Gastrocnemius medialis (tissue), 4 donors: Measurements from ENCODE around the gene CCDC201.
A peak's percentile ranks its signal among the peaks of the same experiment; 100 is the strongest.

Source experiments
- POLR2A ChIP-seq, 2 donors: fragments of 450-650 bp; IDR thresholded peaks; one replicate each; pipeline ENCODE4 v1.6.1; 2017; ENCODE audit warnings: antibody characterized with exemption in 2 of 2, mild to moderate bottlenecking in 2 of 2, moderate library complexity in 2 of 2
- TF ChIP-seq, protein P1 (sequence below), 5 experiments: fragments of 450-650 bp in 3 of 5; fragments of 200-600 bp in 2 of 5; sonication (generic) in 2 of 5; IDR thresholded peaks in 4 of 5; conservative IDR thresholded peaks in 1 of 5; 1 replicate in 4 of 5; 2 replicates in 1 of 5; pipeline ENCODE4 v1.5.1; 2016 to 2019; ENCODE audit warnings: antibody characterized with exemption in 5 of 5, mild to moderate bottlenecking in 3 of 5, moderate library complexity in 3 of 5

DNA sequence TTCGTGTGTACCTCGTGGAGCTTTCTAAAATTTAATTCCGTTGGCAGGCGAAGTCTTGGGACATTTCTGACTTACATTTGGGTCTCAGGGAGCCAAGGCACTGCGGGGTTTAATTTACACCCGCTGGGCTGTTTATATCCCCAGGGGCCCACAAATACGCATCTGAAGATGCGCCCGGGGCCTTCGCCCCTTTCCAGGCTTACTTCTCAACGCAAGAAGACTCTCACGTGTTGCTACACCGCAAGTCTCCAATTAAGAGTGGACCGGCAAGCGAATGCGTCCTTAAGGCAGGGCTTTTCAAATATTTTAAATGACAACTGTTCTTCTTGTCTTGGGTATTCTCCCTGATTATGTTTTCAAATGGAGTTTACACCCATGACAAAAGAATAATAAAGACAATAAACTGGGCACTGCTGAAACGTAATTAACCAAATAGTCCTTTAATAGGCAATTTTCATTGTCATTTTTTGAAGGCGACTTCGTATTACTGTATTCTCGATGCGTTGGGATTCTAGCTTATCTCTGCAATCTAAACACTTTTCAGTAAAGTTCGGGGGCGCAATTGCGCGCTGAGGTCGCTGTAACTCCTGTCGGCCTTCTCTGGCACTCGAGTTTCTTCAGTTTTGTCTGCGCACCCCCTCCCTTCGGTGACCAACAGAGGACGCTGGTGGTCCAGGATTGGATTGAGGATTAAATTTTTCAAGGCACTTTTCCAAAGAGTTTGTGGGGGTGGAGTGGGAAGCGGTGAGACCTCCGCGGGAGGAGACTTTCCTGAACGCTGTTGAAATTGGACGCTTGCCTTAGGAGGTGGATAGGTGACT lies 49.0 kb upstream of the CCDC201 start:
- TF ChIP-seq, protein P1, sequence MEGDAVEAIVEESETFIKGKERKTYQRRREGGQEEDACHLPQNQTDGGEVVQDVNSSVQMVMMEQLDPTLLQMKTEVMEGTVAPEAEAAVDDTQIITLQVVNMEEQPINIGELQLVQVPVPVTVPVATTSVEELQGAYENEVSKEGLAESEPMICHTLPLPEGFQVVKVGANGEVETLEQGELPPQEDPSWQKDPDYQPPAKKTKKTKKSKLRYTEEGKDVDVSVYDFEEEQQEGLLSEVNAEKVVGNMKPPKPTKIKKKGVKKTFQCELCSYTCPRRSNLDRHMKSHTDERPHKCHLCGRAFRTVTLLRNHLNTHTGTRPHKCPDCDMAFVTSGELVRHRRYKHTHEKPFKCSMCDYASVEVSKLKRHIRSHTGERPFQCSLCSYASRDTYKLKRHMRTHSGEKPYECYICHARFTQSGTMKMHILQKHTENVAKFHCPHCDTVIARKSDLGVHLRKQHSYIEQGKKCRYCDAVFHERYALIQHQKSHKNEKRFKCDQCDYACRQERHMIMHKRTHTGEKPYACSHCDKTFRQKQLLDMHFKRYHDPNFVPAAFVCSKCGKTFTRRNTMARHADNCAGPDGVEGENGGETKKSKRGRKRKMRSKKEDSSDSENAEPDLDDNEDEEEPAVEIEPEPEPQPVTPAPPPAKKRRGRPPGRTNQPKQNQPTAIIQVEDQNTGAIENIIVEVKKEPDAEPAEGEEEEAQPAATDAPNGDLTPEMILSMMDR (IDR thresholded peaks at IDR 0.05 in 4 of 5, conservative IDR thresholded peaks at IDR 0.05 in 1 of 5) = peak; percentile 64 to 78 (median 68)
- TF ChIP-seq POLR2A (IDR thresholded peaks at IDR 0.05) = no peak
